ENCODE data around the gene WDR43.

The WDR43 gene

GRCh38 chr2:28991021-28991420 lies 96.6 kb downstream of the WDR43 start:
- Histone ChIP-seq H2BK15ac (ENCODE audit: low read depth, poor library complexity, severe bottlenecking) (no peak overlapping the region), H3K27ac (ENCODE audit: low read length, poor library complexity, severe bottlenecking) (no peak overlapping the region), H3K79me1 (replicated peaks; ENCODE audit: low read length, poor library complexity, severe bottlenecking) (no peaks in the 10 kb centered on the region), H3K4me2 (ENCODE audit: low read length, poor library complexity, severe bottlenecking) (no peak overlapping the region), H3K4me3 (ENCODE audit: insufficient read depth in 1 of 2, low read depth in 1 of 2, low read length in 2 of 2) (no peak overlapping the region), H2BK120ac (ENCODE audit: low read depth, low read length) (no peak overlapping the region), H3K18ac (ENCODE audit: low read depth in 1 of 2, low read length in 2 of 2) (no peak overlapping the region), H3K14ac (ENCODE audit: low read length in 2 of 2) (no peak overlapping the region), H2BK12ac (ENCODE audit: low read length in 2 of 2) (no peak overlapping the region), H3K36me3 (ENCODE audit: control insufficient read depth in 1 of 2, insufficient read depth in 2 of 2, low read depth in 1 of 2, low read length in 2 of 2) (no peaks in the 10 kb centered on the region), H2AFZ (ENCODE audit: low read depth, low read length) (no peak overlapping the region), H4K8ac (ENCODE audit: low read length) (no peak overlapping the region), H3K9me3 (ENCODE audit: control insufficient read depth, low read length) (no peaks in the 10 kb centered on the region), H2BK5ac (ENCODE audit: low read depth, low read length, poor library complexity, severe bottlenecking) (no peak overlapping the region), H3K4ac (ENCODE audit: low read depth in 1 of 2, low read length in 2 of 2) (peak overlapping the region in 1 of 2 experiments; percentile 37), H2AK5ac (ENCODE audit: low read length, severe bottlenecking) (no peak overlapping the region), H4K91ac (ENCODE audit: low read length) (no peak overlapping the region), H3K27me3 (ENCODE audit: control insufficient read depth in 1 of 2, insufficient read depth in 1 of 2, low read length in 2 of 2) (peaks cover 3 to 49% of the 10 kb centered on the region in 2 experiments), H3K9ac (ENCODE audit: low read length) (no peak overlapping the region), H3K23ac (ENCODE audit: low read length in 2 of 2) (no peak overlapping the region), H3K4me1 (ENCODE audit: control insufficient read depth, insufficient read depth, low read depth, low read length) (peaks cover 4% of the 10 kb centered on the region)
- 93% methylated on average over 3 of the region's 4 CpGs for WGBS
- peak; percentile 29 for DNase-seq

GRCh38 chr2:28991460-28991859 lies 97.0 kb downstream of the WDR43 start:
- Histone ChIP-seq H3K23ac (ENCODE audit: low read length in 2 of 2) (no peak overlapping the region), H3K9ac (ENCODE audit: low read length) (no peak overlapping the region), H2AK5ac (ENCODE audit: low read length, severe bottlenecking) (no peak overlapping the region), H2BK15ac (ENCODE audit: low read depth, poor library complexity, severe bottlenecking) (no peak overlapping the region), H2BK5ac (ENCODE audit: low read depth, low read length, poor library complexity, severe bottlenecking) (no peak overlapping the region), H3K4me2 (ENCODE audit: low read length, poor library complexity, severe bottlenecking) (no peak overlapping the region), H3K18ac (ENCODE audit: low read depth in 1 of 2, low read length in 2 of 2) (no peak overlapping the region), H3K27me3 (ENCODE audit: control insufficient read depth in 1 of 2, insufficient read depth in 1 of 2, low read length in 2 of 2) (peaks cover 3 to 49% of the 10 kb centered on the region in 2 experiments), H2AFZ (ENCODE audit: low read depth, low read length) (no peak overlapping the region), H3K4me1 (ENCODE audit: control insufficient read depth, insufficient read depth, low read depth, low read length) (peaks cover under 1% of the 10 kb centered on the region), H3K14ac (ENCODE audit: low read length in 2 of 2) (no peak overlapping the region), H4K8ac (ENCODE audit: low read length) (no peak overlapping the region), H3K27ac (ENCODE audit: low read length, poor library complexity, severe bottlenecking) (no peak overlapping the region), H2BK120ac (ENCODE audit: low read depth, low read length) (no peak overlapping the region), H3K79me1 (replicated peaks; ENCODE audit: low read length, poor library complexity, severe bottlenecking) (no peaks in the 10 kb centered on the region), H3K9me3 (ENCODE audit: control insufficient read depth, low read length) (no peaks in the 10 kb centered on the region), H3K4me3 (ENCODE audit: insufficient read depth in 1 of 2, low read depth in 1 of 2, low read length in 2 of 2) (no peak overlapping the region), H2BK12ac (ENCODE audit: low read length in 2 of 2) (peak overlapping the region in 1 of 2 experiments; percentile 45), H3K36me3 (ENCODE audit: control insufficient read depth in 1 of 2, insufficient read depth in 2 of 2, low read depth in 1 of 2, low read length in 2 of 2) (no peaks in the 10 kb centered on the region), H4K91ac (ENCODE audit: low read length) (no peak overlapping the region), H3K4ac (ENCODE audit: low read depth in 1 of 2, low read length in 2 of 2) (peak overlapping the region in 1 of 2 experiments; percentile 37)
- 96% methylated on average over 9 of the region's 9 CpGs for WGBS
- no peak for DNase-seq

- H2BK15ac ChIP-seq (ENCODE audit: low read depth, poor library complexity, severe bottlenecking), result no peak overlapping the region
- no peak overlapping the region for H2AFZ ChIP-seq (ENCODE audit: low read depth, low read length)
- no peaks in the 10 kb centered on the region for H3K9me3 ChIP-seq (ENCODE audit: control insufficient read depth, low read length)
- H3K14ac ChIP-seq (ENCODE audit: low read length in 2 of 2), result no peak overlapping the region
- no peak overlapping the region for H3K27ac ChIP-seq (ENCODE audit: low read length, poor library complexity, severe bottlenecking)
- no peaks in the 10 kb centered on the region for H3K79me1 ChIP-seq (replicated peaks; ENCODE audit: low read length, poor library complexity, severe bottlenecking)
- no peak for DNase-seq
- H2AK5ac ChIP-seq (ENCODE audit: low read length, severe bottlenecking), result no peak overlapping the region
- no peak overlapping the region for H3K4me3 ChIP-seq (ENCODE audit: insufficient read depth in 1 of 2, low read depth in 1 of 2, low read length in 2 of 2)
- H3K23ac ChIP-seq (ENCODE audit: low read length in 2 of 2), result no peak overlapping the region
- H3K27me3 ChIP-seq (ENCODE audit: control insufficient read depth in 1 of 2, insufficient read depth in 1 of 2, low read length in 2 of 2), result peaks cover 7 to 42% of the 10 kb centered on the region in 2 experiments
- 82% methylated on average over 5 of the region's 6 CpGs for WGBS
- H3K4me1 ChIP-seq (ENCODE audit: control insufficient read depth, insufficient read depth, low read depth, low read length), result no peaks in the 10 kb centered on the region
- H2BK12ac ChIP-seq (ENCODE audit: low read length in 2 of 2), result no peak overlapping the region
- H3K36me3 ChIP-seq (ENCODE audit: control insufficient read depth in 1 of 2, insufficient read depth in 2 of 2, low read depth in 1 of 2, low read length in 2 of 2), result no peaks in the 10 kb centered on the region
- no peak overlapping the region for H4K8ac ChIP-seq (ENCODE audit: low read length)
- no peak overlapping the region for H3K4ac ChIP-seq (ENCODE audit: low read depth in 1 of 2, low read length in 2 of 2)
- H2BK5ac ChIP-seq (ENCODE audit: low read depth, low read length, poor library complexity, severe bottlenecking), result no peak overlapping the region
- H3K18ac ChIP-seq (ENCODE audit: low read depth in 1 of 2, low read length in 2 of 2), result no peak overlapping the region
- no peak overlapping the region for H4K91ac ChIP-seq (ENCODE audit: low read length)
- H3K9ac ChIP-seq (ENCODE audit: low read length), result no peak overlapping the region
- H3K4me2 ChIP-seq (ENCODE audit: low read length, poor library complexity, severe bottlenecking), result no peak overlapping the region
- no peak overlapping the region for H2BK120ac ChIP-seq (ENCODE audit: low read depth, low read length)
These were observed 98.9 kb downstream of the WDR43 start for GRCh38 chr2:28993206-28993960.

DNA sequence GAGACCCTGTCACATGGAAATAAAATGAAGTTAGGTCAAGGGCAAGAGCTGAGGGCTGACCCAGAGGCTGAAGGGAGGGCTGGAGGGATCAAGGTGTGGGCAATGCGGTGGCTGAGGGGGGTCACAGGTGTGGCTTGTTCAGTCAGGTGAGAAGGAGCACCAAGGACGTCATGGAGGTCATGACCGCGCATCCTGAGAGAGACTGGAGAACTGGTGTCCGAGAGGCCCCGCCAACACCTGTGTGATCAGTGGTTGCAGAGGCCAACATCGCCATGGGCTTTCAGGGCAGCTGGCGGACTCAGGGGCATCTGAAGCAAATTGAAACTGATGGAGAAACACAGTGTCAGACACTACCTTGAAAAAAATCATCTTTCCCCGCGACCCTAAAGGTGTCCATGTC lies 99.6 kb downstream of the WDR43 start:
- WGBS, result 96% methylated on average over 10 of the region's 10 CpGs

More for the DNA sequence above, 99.6 kb downstream of the WDR43 start:
- Histone ChIP-seq H2BK120ac (ENCODE audit: low read depth, low read length) (no peak overlapping the region), H3K4me3 (ENCODE audit: insufficient read depth in 1 of 2, low read depth in 1 of 2, low read length in 2 of 2) (no peak overlapping the region), H2BK12ac (ENCODE audit: low read length in 2 of 2) (no peak overlapping the region), H3K23ac (ENCODE audit: low read length in 2 of 2) (no peak overlapping the region), H2BK5ac (ENCODE audit: low read depth, low read length, poor library complexity, severe bottlenecking) (no peak overlapping the region), H2BK15ac (ENCODE audit: low read depth, poor library complexity, severe bottlenecking) (no peak overlapping the region), H4K8ac (ENCODE audit: low read length) (no peak overlapping the region), H3K36me3 (ENCODE audit: control insufficient read depth in 1 of 2, insufficient read depth in 2 of 2, low read depth in 1 of 2, low read length in 2 of 2) (no peaks in the 10 kb centered on the region), H3K9me3 (ENCODE audit: control insufficient read depth, low read length) (no peaks in the 10 kb centered on the region), H3K14ac (ENCODE audit: low read length in 2 of 2) (no peak overlapping the region), H3K4ac (ENCODE audit: low read depth in 1 of 2, low read length in 2 of 2) (no peak overlapping the region), H3K27me3 (ENCODE audit: control insufficient read depth in 1 of 2, insufficient read depth in 1 of 2, low read length in 2 of 2) (peaks cover 7 to 43% of the 10 kb centered on the region in 2 experiments), H3K4me1 (ENCODE audit: control insufficient read depth, insufficient read depth, low read depth, low read length) (no peaks in the 10 kb centered on the region), H2AFZ (ENCODE audit: low read depth, low read length) (no peak overlapping the region), H3K27ac (ENCODE audit: low read length, poor library complexity, severe bottlenecking) (no peak overlapping the region), H2AK5ac (ENCODE audit: low read length, severe bottlenecking) (no peak overlapping the region), H4K91ac (ENCODE audit: low read length) (no peak overlapping the region), H3K18ac (ENCODE audit: low read depth in 1 of 2, low read length in 2 of 2) (no peak overlapping the region), H3K79me1 (replicated peaks; ENCODE audit: low read length, poor library complexity, severe bottlenecking) (no peaks in the 10 kb centered on the region), H3K9ac (ENCODE audit: low read length) (no peak overlapping the region), H3K4me2 (ENCODE audit: low read length, poor library complexity, severe bottlenecking) (no peak overlapping the region)
- no peak for DNase-seq

Data from mesenchymal stem cell (in vitro differentiated cells and primary cell).